Kidney epithelial cell (primary cell): ENCODE measurements around the gene MVP. TPM values are rescaled to one million over a fixed set of nuclear protein-coding genes. Genes with fewer than 3 reads are reported as not detected.
A peak's percentile ranks its signal among the peaks of the same experiment; 100 is the strongest.
"Not testable (repeated sequence)": the region's sequence is repeated elsewhere in the genome, so short reads cannot be mapped to it uniquely, and the experiment has no call there.

Source experiments
- DNase-seq: peaks from one replicate; pipeline ENCODE4 v3.0.0-alpha.2; 2010; ENCODE audit warnings: low read depth
- H3K27me3 ChIP-seq: 2 replicates; pipeline ENCODE4 v1.6.0; 2011; ENCODE audit warnings: low read length; ENCODE audit not compliant: control insufficient read depth, insufficient read depth
- H3K36me3 ChIP-seq: 2 replicates; pipeline ENCODE4 v1.5.1; 2011; ENCODE audit warnings: low read length; ENCODE audit not compliant: control insufficient read depth, insufficient read depth
- H3K4me3 ChIP-seq: 2 replicates; pipeline ENCODE4 v1.5.1; 2011; ENCODE audit warnings: low read depth, mild to moderate bottlenecking, control low read depth, low read length
- total RNA-seq: library from RNA; depleted of rRNA; stranded (reverse); fragments of >200 nt; gene quantifications from 2 replicates; pipeline ENCODE4 v1.2.3, GENCODE V29; 2015
- TF ChIP-seq, protein P1 (sequence below): IDR thresholded peaks from 2 replicates; pipeline ENCODE4 v1.5.1; 2011; ENCODE audit warnings: mild to moderate bottlenecking, moderate library complexity, low read length, control low read depth, inconsistent platforms; ENCODE audit not compliant: insufficient read depth, poor library complexity, severe bottlenecking

MVP gene
- total RNA-seq: 194 and 209 TPM in 2 replicates

DNA sequence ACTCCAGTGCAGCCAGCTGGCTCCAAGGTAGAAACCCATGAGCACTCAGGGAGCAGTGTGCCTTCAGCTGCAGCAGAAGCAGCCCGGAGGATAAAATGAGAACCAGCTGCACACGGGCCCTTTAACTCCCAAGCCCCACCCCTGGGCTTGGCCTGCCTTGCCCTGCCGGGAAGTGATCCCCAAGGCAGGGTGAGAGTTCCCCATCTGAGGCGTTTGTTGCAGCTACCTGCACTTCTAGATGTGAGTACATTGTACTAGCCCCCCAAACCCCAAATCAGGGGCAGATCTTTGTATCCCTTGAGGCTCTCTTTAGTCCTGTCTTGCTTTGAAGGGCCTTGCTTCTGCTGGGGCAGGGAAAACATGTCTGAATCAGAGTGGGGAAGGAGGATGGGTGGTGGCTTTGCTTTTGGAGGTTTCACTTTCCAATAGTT lies at the start of gene MVP:
Gene MVP, plus strand, starts transcription at position 192 of the 431 bp plus-strand sequence. CDS start 10,088 bp downstream, outside the sequence.
- no peak for DNase-seq

DNA sequence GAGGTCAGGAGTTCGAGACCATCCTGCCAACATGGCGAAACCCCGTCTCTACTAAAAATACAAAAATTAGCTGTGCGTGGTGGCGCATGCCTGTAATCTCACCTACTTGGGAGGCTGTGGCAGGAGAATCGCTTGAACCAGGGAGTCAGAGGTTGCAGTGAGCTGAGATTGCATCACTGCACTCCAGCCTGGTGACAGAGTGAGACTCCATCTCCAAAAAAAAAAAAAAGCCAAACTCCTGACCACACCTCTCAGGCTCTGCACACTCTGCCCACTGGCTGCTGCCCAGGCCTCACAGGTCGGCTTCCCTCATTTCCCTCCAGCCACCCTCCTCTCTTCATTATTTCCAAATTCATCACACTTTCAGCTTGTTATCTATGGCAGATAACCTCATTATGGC lies 47.9 kb upstream of the MVP start:
- not testable (repeated sequence) for H3K4me3 ChIP-seq, H3K27me3 ChIP-seq, H3K36me3 ChIP-seq, DNase-seq

More for the DNA sequence above, at the start of gene MVP:
- TF ChIP-seq, protein P1, sequence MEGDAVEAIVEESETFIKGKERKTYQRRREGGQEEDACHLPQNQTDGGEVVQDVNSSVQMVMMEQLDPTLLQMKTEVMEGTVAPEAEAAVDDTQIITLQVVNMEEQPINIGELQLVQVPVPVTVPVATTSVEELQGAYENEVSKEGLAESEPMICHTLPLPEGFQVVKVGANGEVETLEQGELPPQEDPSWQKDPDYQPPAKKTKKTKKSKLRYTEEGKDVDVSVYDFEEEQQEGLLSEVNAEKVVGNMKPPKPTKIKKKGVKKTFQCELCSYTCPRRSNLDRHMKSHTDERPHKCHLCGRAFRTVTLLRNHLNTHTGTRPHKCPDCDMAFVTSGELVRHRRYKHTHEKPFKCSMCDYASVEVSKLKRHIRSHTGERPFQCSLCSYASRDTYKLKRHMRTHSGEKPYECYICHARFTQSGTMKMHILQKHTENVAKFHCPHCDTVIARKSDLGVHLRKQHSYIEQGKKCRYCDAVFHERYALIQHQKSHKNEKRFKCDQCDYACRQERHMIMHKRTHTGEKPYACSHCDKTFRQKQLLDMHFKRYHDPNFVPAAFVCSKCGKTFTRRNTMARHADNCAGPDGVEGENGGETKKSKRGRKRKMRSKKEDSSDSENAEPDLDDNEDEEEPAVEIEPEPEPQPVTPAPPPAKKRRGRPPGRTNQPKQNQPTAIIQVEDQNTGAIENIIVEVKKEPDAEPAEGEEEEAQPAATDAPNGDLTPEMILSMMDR: no peak
- Histone ChIP-seq H3K27me3 (no peaks in the 10 kb centered on the region), H3K36me3 (no peaks in the 10 kb centered on the region), H3K4me3 (peak within 1 kb of the TSS; percentile 48)

DNA sequence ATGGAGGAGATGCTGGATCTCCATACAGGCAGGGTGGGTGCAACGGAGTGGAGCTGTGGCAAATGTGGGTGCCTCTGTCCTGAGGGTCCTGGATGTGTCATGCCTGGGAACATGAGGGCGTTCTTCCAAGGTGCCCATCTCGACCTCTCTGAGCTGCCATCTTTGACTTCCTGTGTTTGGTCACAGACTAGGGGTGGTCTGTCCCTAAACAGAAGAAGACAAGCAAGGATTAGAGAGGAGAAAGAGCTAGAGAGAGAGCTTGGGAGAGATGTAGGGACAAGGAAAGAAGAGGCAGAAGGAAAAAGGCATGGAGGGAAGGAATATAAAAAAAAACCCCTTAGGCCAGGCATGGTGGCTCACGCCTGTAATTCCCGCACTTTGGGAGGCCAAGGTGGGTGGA lies 45.5 kb upstream of the MVP start:
- DNase-seq: no peak
- Histone ChIP-seq H3K27me3 (peaks cover 2% of the 10 kb centered on the region), H3K36me3 (no peaks in the 10 kb centered on the region), H3K4me3 (no peak overlapping the region)
- TF ChIP-seq, protein P1: no peak

DNA sequence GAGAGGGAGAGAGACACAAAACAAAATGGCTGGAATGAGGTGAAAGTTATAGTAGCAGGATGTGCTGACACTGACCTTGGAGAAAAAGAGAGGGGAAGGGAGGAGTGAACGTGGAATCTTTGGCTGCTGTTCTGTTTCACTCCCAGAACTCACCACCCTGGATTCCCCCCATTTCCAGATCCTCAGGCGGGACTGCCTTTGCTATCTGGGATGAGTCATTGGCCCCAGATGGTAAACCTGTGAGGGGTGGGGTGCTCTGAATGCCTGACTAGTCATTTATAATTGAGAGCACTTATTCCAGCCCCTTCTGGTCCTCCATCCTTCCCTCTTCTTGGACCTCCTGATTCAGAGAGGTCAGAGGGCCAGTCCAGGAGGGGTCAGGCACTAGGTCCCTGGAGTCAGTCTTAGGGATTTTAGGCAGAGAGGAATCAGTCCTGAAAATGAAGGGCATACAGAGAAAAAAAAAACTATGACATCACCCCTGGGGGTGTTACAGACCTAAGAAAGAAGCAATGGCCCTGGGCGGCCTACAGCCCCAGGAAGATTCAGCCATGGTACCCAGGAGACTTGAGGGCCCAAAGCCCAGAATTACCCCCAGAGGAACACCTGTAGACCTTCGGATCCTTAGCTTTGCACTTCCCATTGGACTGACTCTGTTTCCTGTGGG lies 44.4 kb upstream of the MVP start:
- peaks cover 2% of the 10 kb centered on the region for H3K27me3 ChIP-seq
- TF ChIP-seq, protein P1: no peak
- H3K4me3 ChIP-seq: no peak overlapping the region
- H3K36me3 ChIP-seq: no peaks in the 10 kb centered on the region
- DNase-seq: peak; percentile 32

DNA sequence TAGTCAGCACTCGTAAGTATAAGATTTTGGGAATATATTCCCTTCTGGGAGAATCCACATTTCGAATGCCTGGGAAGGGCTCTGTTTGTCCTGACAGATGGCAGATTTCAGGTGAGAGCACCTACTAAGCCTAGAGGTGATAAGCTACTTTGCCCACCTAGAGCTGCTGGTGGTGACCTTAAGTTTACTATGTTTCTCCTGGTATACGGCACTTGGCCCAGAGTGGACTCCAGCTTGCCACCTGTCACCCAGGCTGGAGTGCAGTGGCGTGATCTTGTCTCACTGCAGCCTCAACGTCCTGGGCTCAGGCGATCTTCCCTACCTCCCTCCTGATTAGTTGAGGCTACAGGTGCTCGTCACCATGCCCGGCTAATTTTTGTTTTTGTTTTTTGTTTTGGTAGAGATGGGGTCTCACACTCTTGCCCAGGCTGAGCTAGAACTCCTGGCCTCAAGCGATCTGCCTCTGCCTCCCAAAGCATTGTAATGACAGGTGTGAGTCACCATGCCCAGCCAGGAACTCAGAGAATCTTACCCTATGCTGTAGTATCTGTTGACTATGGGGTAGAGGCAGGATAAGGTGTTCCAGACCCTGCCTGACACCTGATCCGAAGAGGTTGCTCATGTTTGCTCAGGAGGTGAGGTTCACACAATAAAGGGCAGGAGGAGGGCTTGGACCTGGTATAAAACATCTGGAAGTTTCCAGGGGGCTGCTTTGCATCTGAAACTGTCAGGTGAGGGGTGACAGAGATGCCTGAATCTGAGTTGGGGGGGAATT lies 42.5 kb upstream of the MVP start, which contains the start of gene ZG16:
Gene ZG16, plus strand, starts transcription at position 681 of the 775 bp plus-strand sequence. CDS start 1,011 bp downstream, outside the sequence.
- TF ChIP-seq, protein P1: no peak
- Histone ChIP-seq H3K4me3 (no peak within 1 kb of the TSS), H3K27me3 (peaks cover 2% of the 10 kb centered on the region), H3K36me3 (no peaks in the 10 kb centered on the region)
- DNase-seq: no peak

DNA sequence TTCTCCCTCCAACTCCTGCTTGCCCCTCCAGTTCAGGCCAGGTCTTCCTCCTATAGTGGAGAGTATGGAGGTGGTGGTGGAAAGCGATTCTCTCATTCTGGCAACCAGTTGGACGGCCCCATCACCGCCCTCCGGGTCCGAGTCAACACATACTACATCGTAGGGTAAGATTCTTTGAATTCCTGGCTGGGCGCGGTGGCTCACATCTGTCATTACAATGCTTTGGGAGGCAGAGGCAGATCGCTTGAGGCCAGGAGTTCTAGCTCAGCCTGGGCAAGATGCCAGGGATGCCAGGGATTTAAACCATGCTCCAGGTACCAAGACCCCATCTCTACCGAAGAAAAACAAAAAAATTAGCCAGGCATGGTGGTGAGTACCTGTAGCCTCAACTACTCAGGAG lies 40.8 kb upstream of the MVP start:
- no peak overlapping the region for H3K4me3 ChIP-seq
- no peaks in the 10 kb centered on the region for H3K36me3 ChIP-seq
- H3K27me3 ChIP-seq: peaks cover 2% of the 10 kb centered on the region
- DNase-seq: no peak
- TF ChIP-seq, protein P1: no peak

DNA sequence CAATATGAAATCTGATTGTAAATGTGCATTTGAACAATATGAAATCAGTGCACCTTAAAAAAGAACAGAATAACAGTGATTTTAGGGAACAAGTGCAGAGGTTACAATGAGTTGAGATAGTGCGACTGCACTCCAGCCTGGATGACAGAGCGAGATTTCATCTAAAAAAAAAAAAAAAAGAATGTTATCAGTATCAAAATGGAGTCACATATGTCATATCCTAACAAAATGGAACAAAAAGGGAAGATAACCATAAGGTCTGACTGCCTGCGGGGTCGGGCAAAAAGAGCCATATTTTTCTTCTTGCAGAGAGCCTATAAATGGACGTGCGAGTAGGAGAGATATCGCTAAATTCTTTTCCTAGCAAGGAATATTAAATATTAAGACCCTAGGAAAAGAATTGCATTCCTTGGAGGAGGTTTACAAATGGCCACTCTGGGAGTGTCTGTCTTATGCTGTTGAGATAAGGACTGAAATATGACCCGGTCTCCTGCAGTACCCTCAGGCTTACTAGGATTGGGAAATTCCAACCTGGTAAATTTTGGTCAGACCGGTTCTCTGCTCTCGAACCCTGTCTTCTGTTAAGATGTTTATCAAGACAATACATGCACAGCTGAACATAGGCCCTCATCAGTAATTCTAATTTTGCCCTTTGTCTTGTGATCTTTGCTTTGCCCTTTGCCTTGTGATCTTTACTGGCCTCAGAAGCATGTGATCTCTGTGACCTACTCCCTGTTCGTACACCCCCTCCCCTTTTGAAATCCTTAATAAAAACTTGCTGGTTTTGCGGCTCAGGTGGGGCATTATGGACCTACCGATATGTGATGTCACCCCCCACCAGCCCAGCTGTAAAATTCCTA lies 36.9 kb upstream of the MVP start:
- not testable (repeated sequence) for H3K4me3 ChIP-seq, DNase-seq, H3K36me3 ChIP-seq, H3K27me3 ChIP-seq
